Vein endothelial cell (primary cell): ENCODE results near the gene C12orf75. TPM values are rescaled to one million over a fixed set of nuclear protein-coding genes. Genes with fewer than 3 reads are reported as not detected.

Experiments
- total RNA-seq: library from RNA; depleted of rRNA; stranded (reverse); fragments of >200 nt; gene quantifications from 2 replicates; pipeline ENCODE4 v1.2.3, GENCODE V29; 2012

C12orf75 gene
- total RNA-seq = 17.6 and 22.5 TPM in 2 replicates

DNA sequence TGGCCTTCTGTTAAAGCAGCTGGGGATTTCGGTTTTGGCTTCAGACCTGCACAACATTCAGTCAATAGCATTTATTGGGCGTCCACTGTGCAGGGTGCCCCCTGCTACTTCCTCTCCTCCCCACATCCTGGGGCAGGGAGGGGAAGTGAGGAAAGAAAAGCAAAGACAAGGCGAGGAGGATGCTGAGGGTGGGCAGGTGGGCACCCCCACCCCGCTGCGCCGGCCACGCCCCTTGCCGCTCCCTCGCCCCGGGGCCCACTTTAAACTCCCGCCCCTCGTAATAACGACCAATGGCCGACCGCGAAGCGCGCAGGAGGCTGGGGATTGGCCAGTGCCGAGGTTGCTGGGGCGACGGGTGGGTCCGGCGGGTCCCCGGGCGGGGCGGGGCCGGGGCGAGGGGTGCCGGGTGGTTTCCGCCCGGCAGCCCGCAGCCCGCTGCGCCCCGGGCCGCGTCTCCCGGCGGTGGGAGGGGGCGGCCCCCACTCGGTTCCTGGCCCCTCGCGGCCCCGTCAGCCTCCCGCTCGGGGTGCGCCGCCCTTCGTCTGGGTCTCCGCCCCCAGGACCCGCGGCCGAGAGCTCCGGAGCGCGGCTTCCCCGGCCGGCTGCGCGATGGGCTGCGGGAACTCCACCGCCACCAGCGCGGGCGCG is at the start of gene C12orf75:
C12orf75 (plus strand) TSS at position 409 of the 648 bp plus-strand sequence; CDS start at position 610, 201 bp downstream.

Other genes starting within 250 kb of the C12orf75 start
- gene ALDH1L2, start 246.2 kb upstream of the C12orf75 start, total RNA-seq = 0.65 and 1.4 TPM in 2 replicates
- 132 and 163 TPM in 2 replicates for gene WASHC4, start 223.0 kb upstream of the C12orf75 start, total RNA-seq
- 18.5 and 26.1 TPM in 2 replicates for gene APPL2, start 94.5 kb upstream of the C12orf75 start, total RNA-seq